WERI-Rb-1 (cell line): ENCODE results near the gene ROR2.

Experiments
- DNase-seq: peaks from one replicate; pipeline ENCODE4 v3.0.0-alpha.2; 2020
- H3K27ac ChIP-seq: fragments of 250-450 bp; sonication (Bioruptor Pico); 2 replicates; pipeline ENCODE4 v1.5.1; 2020; ENCODE audit warnings: mild to moderate bottlenecking, moderate library complexity
- H3K27me3 ChIP-seq: fragments of 250-450 bp; sonication (Bioruptor Pico); 2 replicates; pipeline ENCODE4 v1.5.1; 2021; ENCODE audit warnings: mild to moderate bottlenecking, low read depth, moderate library complexity; ENCODE audit not compliant: insufficient read depth, severe bottlenecking
- H3K36me3 ChIP-seq: fragments of 250-450 bp; sonication (Bioruptor Pico); 2 replicates; pipeline ENCODE4 v1.5.1; 2020; ENCODE audit warnings: mild to moderate bottlenecking, moderate library complexity
- H3K4me3 ChIP-seq: 2 replicates; pipeline ENCODE4 v1.5.1; 2011; ENCODE audit warnings: low read depth, mild to moderate bottlenecking, control low read depth, low read length
- H3K9me3 ChIP-seq: fragments of 250-450 bp; sonication (Bioruptor Pico); 2 replicates; pipeline ENCODE4 v1.5.1; 2021; ENCODE audit warnings: mild to moderate bottlenecking, moderate library complexity; ENCODE audit not compliant: severe bottlenecking
- CTCF ChIP-seq: IDR thresholded peaks from 2 replicates; pipeline ENCODE4 v1.5.1; 2011; ENCODE audit warnings: low read depth, mild to moderate bottlenecking, control low read depth, inconsistent platforms, low read length

ROR2 gene

GRCh38 chr9:91694081-91694870, 255.8 kb downstream of the ROR2 start:
- Histone ChIP-seq H3K36me3 (no peaks in the 10 kb centered on the region), H3K9me3 (no peaks in the 10 kb centered on the region), H3K27me3 (no peaks in the 10 kb centered on the region), H3K4me3 (no peak overlapping the region), H3K27ac (no peak overlapping the region)
- TF ChIP-seq CTCF: no peak
- DNase-seq: no peak

GRCh38 chr9:91693226-91693625, 256.8 kb downstream of the ROR2 start:
- Histone ChIP-seq H3K27me3 (no peaks in the 10 kb centered on the region), H3K4me3 (no peak overlapping the region), H3K27ac (no peak overlapping the region), H3K36me3 (no peaks in the 10 kb centered on the region), H3K9me3 (no peaks in the 10 kb centered on the region)
- TF ChIP-seq CTCF: no peak
- no peak for DNase-seq

DNA sequence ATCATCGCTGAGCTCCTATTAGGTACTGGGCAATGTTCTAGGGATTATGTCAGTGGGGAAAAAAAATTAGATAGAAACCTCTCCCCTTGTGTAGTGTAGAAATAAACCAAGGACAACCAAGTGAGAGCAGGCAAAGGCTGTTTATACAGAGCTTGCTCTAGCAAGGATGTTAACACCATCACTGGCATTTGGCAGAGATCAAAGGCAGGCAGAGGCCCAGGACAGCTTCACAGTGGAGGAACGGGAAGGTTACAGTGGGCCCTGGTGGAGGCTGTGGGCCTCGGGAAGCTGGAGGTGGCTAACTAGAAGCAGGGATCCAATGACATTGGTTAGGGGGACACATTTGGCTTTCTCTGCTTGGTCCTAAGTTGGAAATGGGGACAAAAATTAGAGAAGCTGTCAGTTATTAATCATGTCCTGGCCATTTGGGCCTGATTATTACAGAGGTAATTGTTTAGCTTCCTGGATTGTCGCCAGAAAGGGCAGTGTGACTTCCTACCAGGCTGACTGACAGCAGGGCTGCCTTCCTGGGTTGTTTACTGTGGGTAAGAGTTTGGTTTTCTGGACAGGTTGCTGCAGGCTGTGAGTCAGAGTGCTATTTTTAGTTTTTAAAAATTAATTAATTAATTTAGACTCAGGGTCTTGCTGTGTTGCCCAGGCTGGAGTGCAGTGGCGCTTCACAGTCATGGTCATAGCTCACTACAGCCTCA, 259.3 kb downstream of the ROR2 start:
- TF ChIP-seq CTCF: no peak
- Histone ChIP-seq H3K27ac (no peak overlapping the region), H3K9me3 (no peaks in the 10 kb centered on the region), H3K4me3 (no peak overlapping the region), H3K27me3 (no peaks in the 10 kb centered on the region), H3K36me3 (no peaks in the 10 kb centered on the region)
- no peak for DNase-seq

DNA sequence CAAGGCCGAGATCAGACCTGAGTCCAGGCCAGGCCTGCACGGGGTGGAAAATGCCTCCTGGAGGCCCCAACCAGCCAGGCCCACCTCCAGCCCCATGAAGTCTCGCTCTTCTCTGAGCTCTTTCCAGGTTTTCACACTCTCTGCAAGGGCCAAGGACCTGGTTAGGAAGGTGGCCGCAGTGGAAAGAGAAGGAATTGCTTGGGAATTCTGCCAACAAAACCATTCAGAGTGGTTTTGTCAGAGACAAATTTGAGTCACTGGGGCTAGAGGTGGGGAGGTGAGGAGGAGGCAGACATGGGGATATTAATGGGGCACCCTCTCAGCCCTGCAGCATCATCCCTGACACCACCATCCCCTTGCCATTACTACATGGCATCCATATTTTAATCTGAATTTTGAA, 261.0 kb downstream of the ROR2 start:
- Histone ChIP-seq H3K36me3 (no peaks in the 10 kb centered on the region), H3K27ac (no peak overlapping the region), H3K9me3 (no peaks in the 10 kb centered on the region), H3K4me3 (no peak overlapping the region), H3K27me3 (no peaks in the 10 kb centered on the region)
- no peak for DNase-seq
- no peak for TF ChIP-seq CTCF

GRCh38 chr9:91683269-91683668, 266.8 kb downstream of the ROR2 start:
- Histone ChIP-seq H3K27me3 (no peaks in the 10 kb centered on the region), H3K4me3 (no peak overlapping the region), H3K9me3 (no peaks in the 10 kb centered on the region), H3K27ac (no peak overlapping the region), H3K36me3 (no peaks in the 10 kb centered on the region)
- no peak for TF ChIP-seq CTCF
- DNase-seq: no peak
